HG02840 (cell line): ENCODE results near the gene GNA15.
"Not testable (repeated sequence)": the region's sequence is repeated elsewhere in the genome, so short reads cannot be mapped to it uniquely, and the experiment has no call there.

ENCODE experiments used
- ATAC-seq: cut with Tn5 transposase; IDR thresholded peaks from one replicate; pipeline ENCODE4 v1.9.1; 2021; ENCODE audit warnings: mild to moderate bottlenecking, moderate library complexity, moderate number of reproducible peaks; ENCODE audit not compliant: unreplicated experiment, low FRiP score

Gene GNA15

GRCh38 chr19:3188627-3189596 lies 53.1 kb downstream of the GNA15 start:
- ATAC-seq = no peak

DNA sequence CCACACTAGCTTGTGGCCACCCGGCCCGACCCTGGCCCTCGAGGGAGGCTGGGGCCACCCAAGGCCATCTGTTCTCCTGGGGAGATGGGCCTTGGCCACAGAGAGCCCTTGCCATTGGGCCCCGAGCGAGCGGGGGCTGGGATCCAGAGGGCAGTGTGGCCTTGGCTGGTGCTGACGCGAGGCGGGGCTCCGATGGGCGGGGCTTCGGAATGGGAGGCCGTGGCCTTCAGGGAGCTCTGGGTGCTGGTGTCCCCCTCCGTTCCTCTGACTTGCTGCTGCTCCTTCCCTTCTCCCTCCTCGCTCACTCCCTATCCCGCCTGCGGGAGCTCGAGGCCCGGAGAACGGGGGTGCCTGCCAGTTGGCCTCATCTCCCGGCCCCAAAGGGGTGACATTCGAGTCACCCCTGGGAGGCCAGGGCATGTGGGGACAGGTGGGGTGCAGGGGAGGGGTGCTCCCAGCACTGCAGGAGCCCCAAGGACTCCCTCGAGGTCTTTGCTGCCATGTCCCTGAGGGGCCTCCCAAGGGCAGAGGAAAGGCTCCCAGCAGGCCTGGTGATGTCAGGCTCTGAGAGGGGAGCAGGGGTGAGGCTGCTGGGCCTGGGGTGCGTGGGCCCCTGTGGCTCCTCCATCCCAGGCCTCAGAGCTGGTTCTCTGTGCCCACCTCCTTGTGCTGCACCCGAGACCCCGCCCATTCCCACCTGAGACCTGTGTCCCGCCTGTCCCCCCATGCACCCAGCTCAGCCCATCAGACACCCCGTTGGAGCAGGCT lies 54.1 kb downstream of the GNA15 start:
- ATAC-seq = no peak

- ATAC-seq = no peak
These were observed 54.6 kb downstream of the GNA15 start for GRCh38 chr19:3190470-3190770.

DNA sequence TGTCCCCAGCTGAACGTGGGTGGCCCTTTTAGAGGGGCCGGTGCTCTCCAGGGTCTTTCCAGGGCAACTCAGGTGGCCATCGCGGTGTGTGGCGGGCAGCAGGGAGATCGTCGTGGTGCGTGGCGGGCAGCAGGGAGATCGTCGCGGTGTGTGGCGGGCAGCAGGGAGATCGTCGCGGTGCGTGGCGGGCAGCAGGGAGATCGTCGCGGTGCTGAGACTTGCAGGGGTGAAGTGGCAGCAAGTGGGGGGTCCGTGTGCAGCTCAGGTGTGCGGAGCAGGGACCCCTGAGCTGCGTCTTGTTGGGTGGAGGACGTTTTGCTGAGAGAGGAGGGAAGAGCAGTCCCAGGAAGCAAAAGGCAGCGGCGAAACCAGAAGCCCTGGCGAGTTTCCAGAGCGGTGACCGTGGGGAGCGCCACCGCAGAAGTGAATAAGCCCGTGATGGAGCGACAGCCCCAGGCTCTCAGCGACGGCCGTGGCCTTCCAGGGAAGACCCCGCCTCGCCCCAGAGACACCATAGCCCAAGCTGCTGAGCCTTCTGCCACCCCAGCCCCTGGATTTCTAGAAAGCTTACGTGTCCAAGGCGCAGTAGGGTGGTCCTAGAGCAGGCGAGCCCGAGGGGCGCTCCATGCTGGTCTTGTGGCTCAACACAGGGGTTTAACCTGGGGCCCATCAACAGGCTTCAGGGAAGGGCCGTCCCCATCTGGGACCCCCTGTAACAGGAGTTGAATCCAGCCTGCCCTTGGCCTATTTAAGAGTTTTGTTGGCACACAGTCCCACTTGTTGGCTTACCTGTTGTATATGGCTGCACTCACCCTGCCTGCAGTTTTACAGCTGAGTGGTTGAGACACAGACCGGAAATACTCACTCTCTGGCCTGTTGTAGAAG lies 55.3 kb downstream of the GNA15 start:
- no peak for ATAC-seq

DNA sequence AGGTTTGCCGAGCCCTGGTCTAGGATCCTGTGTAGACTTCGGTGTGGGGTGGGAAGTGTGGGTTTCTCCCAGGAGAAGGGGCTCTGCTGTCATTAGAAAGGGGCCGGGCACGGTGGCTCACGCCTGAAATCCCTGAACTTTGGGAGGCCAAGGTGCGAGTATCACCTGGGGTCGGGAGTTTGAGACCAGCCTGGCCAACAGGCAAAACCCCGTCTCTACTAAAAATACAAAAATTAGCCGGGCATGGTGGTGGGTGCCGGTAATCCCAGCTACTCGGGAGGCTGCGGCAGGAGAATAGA lies 55.9 kb downstream of the GNA15 start:
- ATAC-seq = not testable (repeated sequence)

GRCh38 chr19:3192228-3192635 lies 56.4 kb downstream of the GNA15 start:
- ATAC-seq = no peak

- no peak for ATAC-seq
These were observed 56.9 kb downstream of the GNA15 start for GRCh38 chr19:3192684-3193083.

DNA sequence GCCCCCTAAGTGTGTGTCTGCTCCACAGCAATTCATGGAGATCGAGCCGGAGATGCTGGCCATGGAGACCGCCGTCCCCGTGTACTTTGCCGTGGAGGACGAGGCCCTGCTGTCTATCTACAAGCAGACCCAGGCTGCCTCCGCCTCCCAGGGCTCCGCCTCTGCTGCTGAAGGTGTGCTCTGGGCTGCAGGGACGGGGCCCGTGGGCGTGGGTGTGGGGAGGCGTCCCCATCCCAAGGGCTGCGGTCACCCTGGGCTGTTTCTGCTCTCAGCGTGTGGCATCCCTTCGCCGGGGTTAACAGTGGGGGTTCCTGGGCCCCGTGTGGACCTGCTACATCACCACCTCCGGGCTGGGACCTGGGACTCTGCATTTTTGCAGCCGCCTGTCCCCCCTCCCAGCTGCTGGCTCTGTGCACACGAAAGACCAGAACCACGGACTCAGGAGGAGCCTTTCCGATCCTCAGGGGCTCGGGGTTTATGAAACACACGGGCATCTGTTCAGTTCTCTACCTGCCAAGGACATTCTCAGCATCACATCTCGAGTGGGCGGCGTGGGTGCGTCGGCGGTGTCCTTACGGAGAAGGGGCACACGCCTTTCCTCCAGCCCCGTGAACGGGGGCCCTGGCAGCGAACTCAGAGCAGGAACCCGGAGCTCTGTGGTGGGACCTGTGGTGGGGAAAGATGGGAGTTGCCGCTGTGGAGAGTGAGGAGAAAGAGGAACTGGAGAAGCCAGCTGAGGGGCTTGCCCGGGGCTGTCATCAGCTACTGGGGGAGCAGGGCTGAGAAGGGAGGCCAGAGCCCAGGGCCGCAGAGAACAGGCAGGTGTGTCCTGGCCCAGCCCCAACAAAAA lies 57.6 kb downstream of the GNA15 start:
- ATAC-seq = no peak

DNA sequence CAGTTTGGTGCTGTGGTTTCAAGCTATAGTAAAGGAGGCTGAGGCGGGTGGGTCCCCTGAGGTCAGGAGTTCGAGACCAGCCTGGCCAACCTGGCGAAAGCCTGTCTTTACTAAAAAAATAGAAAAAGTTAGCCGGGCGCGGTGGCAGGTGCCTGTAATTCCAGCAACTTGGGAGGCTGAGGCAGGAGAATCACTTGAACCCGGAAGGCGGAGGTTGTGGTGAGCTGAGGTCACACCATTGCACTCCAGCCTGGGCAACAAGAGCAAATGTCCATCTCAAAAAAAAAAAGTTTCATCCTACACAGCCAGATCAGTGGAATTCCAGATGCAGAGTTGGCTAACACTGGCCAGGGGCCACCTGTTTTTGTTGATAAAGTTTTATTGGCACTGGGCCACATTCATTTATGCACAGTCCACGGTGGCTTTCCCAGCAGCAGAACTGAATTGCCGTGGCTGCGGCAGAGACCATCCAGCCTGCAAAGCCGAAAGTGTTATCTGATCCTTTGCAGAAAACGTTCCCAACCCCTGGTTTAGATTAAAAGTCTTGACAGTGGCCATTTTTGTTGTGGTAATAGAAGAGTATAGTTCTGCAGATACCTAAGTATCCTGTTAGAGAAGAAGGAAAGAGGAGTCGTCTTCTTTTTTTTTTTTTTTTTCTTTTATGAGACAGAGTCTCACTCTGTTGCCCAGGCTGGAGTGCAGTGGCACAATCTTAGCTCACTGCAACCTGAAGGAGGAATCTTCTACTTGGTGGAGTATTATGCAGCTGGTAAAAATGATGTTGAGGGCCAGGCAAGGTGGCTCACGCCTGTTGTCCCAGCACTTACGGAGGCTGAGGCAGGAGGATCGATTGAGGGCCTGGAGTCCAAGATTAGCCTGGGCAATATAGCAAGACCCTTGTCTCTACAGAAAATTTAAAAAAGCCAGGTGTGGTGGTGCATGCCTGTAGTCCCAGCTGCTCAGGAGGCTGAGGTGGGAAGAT lies 58.6 kb downstream of the GNA15 start:
- no peak for ATAC-seq

DNA sequence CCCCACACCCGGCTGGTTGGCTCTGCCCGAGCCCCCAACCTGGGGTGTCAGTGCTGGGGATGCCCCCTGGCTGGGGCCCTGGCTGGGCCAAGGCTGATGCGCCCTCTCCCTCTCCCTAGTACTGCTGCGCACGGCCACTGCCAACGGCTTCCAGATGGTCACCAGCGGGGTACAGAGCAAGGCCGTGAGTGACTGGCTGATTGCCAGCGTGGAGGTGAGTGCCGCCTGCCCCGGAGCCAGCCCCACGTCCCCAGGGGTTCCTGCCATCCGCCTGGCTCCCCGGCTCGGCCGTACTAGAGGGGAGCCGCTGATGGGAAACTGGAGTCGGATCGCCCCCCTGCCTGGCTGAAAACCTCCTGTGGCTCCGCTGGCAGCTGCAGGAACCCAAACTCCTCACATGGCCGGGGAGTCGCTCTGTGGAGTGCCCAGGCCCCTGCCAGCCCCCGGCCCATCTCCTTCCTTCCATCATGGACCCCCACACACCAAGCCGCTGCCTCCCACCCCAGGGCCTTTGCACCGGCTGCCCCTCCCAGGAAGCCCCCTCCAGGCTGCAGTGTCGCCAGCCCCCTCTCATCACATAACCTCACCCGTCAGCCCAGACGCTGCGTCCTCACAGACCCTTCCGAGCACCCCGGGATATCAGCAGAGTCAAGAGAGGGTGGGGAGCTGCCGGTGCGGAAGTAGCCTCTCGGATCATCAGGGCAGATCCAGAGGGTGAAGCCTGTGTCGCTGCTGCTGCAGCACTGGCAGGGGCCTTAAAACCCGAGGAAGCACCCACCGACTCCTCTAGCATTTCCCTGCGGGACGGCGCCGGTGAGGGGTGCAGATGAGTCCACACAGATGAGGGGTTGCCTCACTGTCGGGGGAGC lies 60.5 kb downstream of the GNA15 start:
- no peak for ATAC-seq

DNA sequence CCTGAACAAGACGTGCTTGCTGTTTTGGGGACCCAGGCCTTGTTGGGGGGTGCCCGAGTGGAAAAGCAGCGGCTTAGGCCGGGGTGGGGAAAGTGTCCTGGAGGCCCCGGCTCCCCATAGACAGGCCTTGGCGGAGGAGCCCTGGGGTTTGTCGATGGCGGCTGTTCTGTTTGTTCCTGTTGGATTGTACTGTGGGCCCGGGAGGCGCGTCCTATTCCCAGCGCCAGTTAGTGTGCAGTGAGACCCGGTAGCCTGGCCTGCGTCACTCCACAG lies 61.0 kb downstream of the GNA15 start:
- no peak for ATAC-seq

GRCh38 chr19:3198901-3199700 lies 63.3 kb downstream of the GNA15 start:
- no peak for ATAC-seq

DNA sequence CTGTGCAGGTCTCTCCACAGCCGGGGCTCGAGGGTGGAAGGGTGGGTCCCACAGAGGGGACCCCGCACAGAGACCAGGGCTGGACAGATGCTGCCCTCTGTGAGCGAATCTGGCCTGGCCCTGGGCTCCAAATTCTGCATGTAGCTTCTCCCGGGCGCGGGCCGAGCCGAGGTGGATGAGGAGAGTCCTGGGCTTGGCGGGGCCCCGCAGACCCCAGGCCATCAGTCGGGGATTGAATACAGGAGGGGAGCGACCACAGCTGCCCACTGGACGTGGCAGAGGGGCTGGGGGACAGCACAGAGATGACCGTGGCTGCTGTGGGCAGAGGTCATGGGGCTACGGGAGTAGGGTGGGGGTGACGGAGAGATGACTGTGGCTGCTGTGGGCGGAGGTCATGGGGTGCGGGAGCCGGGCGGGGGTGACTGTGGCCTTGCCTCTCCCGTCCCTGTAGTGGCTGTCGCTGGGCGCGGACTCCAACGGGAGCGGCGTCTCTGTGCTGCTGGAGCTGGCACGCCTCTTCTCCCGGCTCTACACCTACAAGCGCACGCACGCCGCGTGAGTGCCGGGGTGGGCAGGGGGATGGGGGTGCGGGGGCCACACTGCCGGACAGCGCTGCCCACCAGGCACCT lies 65.4 kb downstream of the GNA15 start:
- ATAC-seq = no peak

DNA sequence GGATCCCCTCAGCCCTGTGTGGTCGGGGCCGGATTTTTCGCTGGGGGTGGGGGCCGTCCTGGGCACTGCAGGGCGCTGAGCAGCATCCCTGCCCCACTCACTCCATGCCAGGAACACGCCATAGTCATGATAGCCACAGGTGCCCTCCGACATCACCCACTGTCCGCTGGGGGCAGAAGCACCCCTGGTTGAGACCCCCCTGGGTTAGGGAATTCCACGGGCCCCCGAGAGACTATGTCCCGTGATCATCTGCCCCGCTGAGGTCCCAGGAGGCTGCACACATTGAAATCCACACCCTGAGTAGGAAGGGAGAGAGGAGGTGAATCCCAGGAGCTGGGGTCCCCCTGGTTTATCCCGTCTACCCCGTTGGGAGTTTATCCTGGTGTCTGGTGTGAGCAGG lies 66.1 kb downstream of the GNA15 start:
- no peak for ATAC-seq

- no peak for ATAC-seq
These were observed 66.5 kb downstream of the GNA15 start for GRCh38 chr19:3202346-3202745.

DNA sequence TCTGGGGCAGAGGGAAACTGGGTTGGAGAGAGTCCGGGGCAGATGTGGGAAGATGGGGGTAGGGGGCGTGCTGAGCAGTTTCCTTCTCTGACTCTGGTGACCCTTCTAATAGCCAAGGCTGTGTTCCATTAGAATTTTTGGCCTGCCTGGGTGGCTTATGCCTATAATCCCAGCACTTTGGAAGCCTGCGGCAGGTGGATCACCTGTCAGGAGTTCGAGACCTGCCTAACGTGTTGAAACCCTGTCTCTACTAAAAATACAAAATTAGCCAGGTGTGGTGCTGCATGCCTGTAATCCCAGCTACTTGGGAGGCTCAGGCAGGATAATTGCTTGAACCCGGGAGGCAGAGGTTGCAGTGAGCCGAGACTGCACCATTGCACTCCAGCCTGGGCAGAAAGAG lies 67.1 kb downstream of the GNA15 start:
- not testable (repeated sequence) for ATAC-seq
